ENCODE results near the gene ZER1. TPM values are rescaled to one million over a fixed set of nuclear protein-coding genes. Genes with fewer than 3 reads are reported as not detected.

ZER1 gene
- total RNA-seq, 2 donors from 2014 or later: 61.6 to 72.6 TPM

- no peak for TF ChIP-seq CTCF (IDR thresholded peaks at IDR 0.05)
- Histone ChIP-seq H3K4me3 (no peak overlapping the region), H3K9me3 (no peaks in the 10 kb centered on the region), H3K27me3 (no peaks in the 10 kb centered on the region), H3K36me3 (peaks cover 6% of the 10 kb centered on the region), H3K27ac (no peak overlapping the region), H3K4me1 (peaks cover 0 to 21% of the 10 kb centered on the region in 2 donors)
- DNase-seq (ENCODE audit: low spot score): no peak
Measured at GRCh38 chr9:128727640-128728248, 44.0 kb downstream of the ZER1 start.

DNA sequence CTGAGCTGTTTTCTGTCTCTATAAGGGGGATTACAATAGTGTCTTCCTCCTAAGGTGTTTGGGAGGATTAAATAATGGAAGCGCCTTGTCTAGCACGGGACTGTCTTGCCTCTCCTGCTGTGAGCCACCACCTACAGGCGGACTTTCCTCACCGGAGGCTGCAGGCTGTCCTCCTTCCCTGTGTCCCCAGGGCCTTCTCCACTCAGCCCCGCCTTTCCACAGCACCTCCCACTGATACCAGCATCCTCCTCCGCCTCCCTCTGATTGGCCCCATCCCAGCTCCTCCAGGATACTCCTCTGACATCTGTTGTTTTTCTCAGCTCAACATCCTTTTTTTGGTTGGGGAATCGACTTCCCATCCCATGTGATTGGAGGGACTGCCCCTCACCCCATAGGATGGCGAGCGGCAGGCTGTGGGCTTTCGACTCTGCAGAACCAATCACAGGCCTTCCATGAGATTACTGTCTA lies 46.9 kb downstream of the ZER1 start:
- Histone ChIP-seq H3K9me3 (no peaks in the 10 kb centered on the region), H3K27ac (peak overlapping the region; percentile 66 to 67), H3K4me3 (peak overlapping the region; percentile 50 to 71), H3K4me1 (peaks cover 0 to 22% of the 10 kb centered on the region in 2 donors), H3K36me3 (no peaks in the 10 kb centered on the region), H3K27me3 (no peaks in the 10 kb centered on the region)
- DNase-seq (ENCODE audit: low spot score): peak; percentile 77
- no peak for TF ChIP-seq CTCF (IDR thresholded peaks at IDR 0.05)

DNA sequence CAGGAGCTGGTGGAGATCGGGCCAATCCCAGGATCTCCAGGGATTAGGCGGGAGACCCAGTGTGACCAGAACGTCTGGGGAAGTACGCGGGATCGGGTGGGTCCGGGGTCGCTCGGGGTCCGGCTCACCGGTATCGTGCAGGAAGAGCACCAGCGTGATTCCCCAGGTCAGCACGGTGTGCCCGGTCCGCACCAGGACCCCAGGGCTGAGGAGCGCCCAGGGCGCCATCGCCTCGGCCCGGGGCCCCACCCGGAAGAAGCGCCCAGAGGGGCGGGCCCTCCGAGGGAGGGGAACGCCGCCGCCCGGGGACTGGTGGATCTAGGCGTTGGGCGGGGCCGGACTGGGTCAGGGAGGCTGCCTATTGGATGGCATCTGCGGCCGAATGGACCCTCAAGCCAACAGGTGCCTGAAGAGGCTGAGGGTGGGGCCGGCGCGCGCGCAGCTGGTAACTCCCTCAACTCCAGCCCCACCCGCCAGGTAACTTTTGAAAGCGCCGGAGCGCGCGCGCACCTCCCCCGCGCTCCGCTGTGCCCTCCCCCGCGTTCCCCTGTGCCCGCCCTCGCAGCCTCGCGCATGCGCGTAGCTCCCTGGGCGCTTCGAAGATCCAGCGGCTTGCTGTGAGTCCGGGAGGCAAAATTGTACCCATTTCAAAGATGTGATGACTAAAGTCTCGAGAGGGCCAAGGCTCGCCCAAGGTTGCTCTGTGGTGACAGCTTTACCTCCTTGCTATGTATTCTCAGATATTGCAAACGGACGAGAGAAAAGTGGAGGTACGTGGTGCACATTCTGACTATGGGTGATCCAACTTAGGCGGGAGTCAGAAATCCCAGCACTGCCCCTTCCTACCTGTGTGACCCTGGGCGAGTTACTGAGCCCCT lies 47.6 kb downstream of the ZER1 start, which contains the start of gene ZDHHC12:
Gene ZDHHC12 (minus strand): TSS at position 262 of the 878 bp plus-strand sequence. CDS start 34 bp downstream, at position 228.
- TF ChIP-seq CTCF (IDR thresholded peaks at IDR 0.05): no peak
- H3K27me3 ChIP-seq: no peaks in the 10 kb centered on the region
- no peaks in the 10 kb centered on the region for H3K36me3 ChIP-seq
- peak; percentile 95 for DNase-seq (ENCODE audit: low spot score)
- no peaks in the 10 kb centered on the region for H3K9me3 ChIP-seq
- peak within 1 kb of the TSS; percentile 50 to 71 for H3K4me3 ChIP-seq
- peaks cover 0 to 22% of the 10 kb centered on the region in 2 donors for H3K4me1 ChIP-seq
- H3K27ac ChIP-seq: peak within 1 kb of the TSS; percentile 66 to 67

GRCh38 chr9:128723352-128723865 lies 48.3 kb downstream of the ZER1 start:
- no peak for DNase-seq (ENCODE audit: low spot score)
- TF ChIP-seq CTCF (IDR thresholded peaks at IDR 0.05): no peak

DNA sequence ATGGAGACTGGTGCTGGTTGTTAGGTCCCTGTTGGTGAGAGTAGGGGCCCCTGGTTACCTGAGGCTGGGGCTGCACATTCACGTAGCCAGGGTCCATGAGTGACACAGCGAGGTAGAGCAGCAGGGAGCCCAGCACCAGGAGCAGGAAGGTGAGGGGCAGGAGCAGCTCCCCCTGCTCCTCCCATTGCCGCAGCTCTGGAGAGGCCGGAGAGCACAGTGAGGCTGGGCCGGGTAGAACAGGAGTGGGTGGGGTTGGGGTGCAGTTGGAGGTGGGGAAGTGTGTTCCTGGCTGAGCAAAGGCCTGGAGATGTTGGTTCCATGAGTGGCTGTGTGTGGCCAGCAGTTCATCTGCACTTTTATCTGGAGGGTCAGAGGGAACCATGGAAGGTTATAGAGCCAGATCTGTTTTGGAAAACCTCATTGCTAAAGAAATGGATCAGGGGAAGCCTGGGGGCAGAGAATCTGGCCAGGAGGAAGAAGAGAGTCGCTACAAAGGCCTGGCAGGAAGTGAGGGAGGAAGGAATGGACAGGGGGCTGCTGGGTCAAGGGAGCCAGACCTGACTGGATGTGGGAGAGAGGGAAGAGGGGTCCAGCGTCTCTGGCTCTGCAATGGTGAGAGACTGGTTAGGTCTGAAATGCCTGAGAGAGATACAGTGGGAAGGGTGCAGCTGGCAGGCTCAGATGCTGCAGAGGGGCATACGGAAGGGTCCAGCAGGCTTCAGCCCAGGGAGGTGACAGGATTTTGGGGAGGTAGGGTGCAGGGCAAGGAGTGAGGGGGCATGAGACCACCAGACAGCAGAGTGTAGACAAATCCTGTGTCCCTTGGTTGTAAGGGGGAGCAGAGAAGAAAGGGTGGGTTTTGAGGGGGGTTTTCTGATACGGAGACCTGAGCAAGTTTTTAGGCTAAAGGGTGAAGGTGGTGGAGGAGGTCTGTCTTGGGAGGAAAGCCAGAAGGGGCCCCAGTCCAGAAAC lies 49.1 kb downstream of the ZER1 start:
- no peaks in the 10 kb centered on the region for H3K27me3 ChIP-seq
- H3K4me3 ChIP-seq: peak overlapping the region in 1 of 2 donors; percentile 71
- no peak for DNase-seq (ENCODE audit: low spot score)
- no peaks in the 10 kb centered on the region for H3K36me3 ChIP-seq
- no peak for TF ChIP-seq CTCF (IDR thresholded peaks at IDR 0.05)
- H3K27ac ChIP-seq: no peak overlapping the region
- no peaks in the 10 kb centered on the region for H3K9me3 ChIP-seq
- peaks cover 0 to 22% of the 10 kb centered on the region in 2 donors for H3K4me1 ChIP-seq

More at GRCh38 chr9:128723352-128723865, 48.3 kb downstream of the ZER1 start:
- no peaks in the 10 kb centered on the region for H3K36me3 ChIP-seq
- H3K9me3 ChIP-seq: no peaks in the 10 kb centered on the region
- H3K27ac ChIP-seq: peak overlapping the region; percentile 66 to 67
- peak overlapping the region; percentile 50 to 71 for H3K4me3 ChIP-seq
- peaks cover 0 to 22% of the 10 kb centered on the region in 2 donors for H3K4me1 ChIP-seq
- no peaks in the 10 kb centered on the region for H3K27me3 ChIP-seq
